K562 (cell line): ENCODE results near the gene SLC2A13. TPM values are rescaled to one million over a fixed set of nuclear protein-coding genes. Genes with fewer than 3 reads are reported as not detected.
"Not testable (repeated sequence)": the region's sequence is repeated elsewhere in the genome, so short reads cannot be mapped to it uniquely, and the experiment has no call there.

ENCODE experiments used
- ATAC-seq: fragments of 200-7000 bp; cut with Tn5 transposase; 3 replicates; pipeline ENCODE4 v1.9.1; 2020; ENCODE audit warnings: moderate library complexity
- BruUV-seq: library from RNA; stranded (reverse); fragments of 400-500 nt; replicated peaks from 2 replicates; lab custom pipeline; 2021; lab: Mats Ljungman, UMichigan
- CTCF ChIA-PET: fragments of 300-600 bp; formaldehyde crosslinking; extraction: SDS; loops from one replicate; lab custom pipeline; 2021; ENCODE audit warnings: low intra/inter-chr PET ratio; lab: Yijun Ruan, JAX
- POLR2A ChIA-PET: fragments of 300-600, 350-650 bp; sonication (Branson Sonifier 250); formaldehyde crosslinking; extraction: SDS; loops from one replicate; lab custom pipeline; 2021; ENCODE audit warnings: antibody characterized with exemption, inconsistent platforms; lab: Yijun Ruan, JAX
- DNase-seq, 4 experiments: peaks; one replicate each; pipeline versions ENCODE4 v3.0.0 to v3.0.0-alpha.2; 2011 to 2018; ENCODE audit warnings: low spot score in 3 of 4, mixed read lengths in 3 of 4; ENCODE audit errors: extremely low read depth in 1 of 4
- FAIRE-seq: peaks from 2 replicates; lab custom pipeline; 2011; peaks lifted over from hg19 to GRCh38; lab: Jason Lieb, UNC
- H2AFZ ChIP-seq: 2 replicates; pipeline ENCODE4 v1.6.0; 2011; ENCODE audit warnings: low read depth, low read length, control low read depth, inconsistent platforms
- H3K27ac ChIP-seq: fragments of 200-600 bp; 3 replicates; pipeline ENCODE4 v1.8.0; 2011; ENCODE audit warnings: low read depth, mild to moderate bottlenecking, control low read depth, inconsistent platforms, low read length, moderate library complexity, mixed read lengths; ENCODE audit errors: extremely low read depth
- H3K27me3 ChIP-seq, 2 experiments: fragments of 300-600 bp in 1 of 2; 2 replicates in 1 of 2; 3 replicates in 1 of 2; pipeline versions ENCODE4 v1.6.0 to v1.8.0; 2011; ENCODE audit warnings: inconsistent platforms in 2 of 2, low read length in 2 of 2, mild to moderate bottlenecking in 1 of 2, mixed read lengths in 1 of 2, moderate library complexity in 1 of 2; ENCODE audit not compliant: control insufficient read depth in 2 of 2, insufficient read depth in 2 of 2
- H3K36me3 ChIP-seq: fragments of 300-600 bp; 3 replicates; pipeline ENCODE4 v1.8.0; 2011; ENCODE audit warnings: mild to moderate bottlenecking, low read length, inconsistent platforms; ENCODE audit not compliant: control insufficient read depth, insufficient read depth
- H3K4me1 ChIP-seq, 2 experiments: fragments of 200-600 bp in 1 of 2; replicated peaks in 1 of 2; 2 replicates in 1 of 2; 3 replicates in 1 of 2; pipeline versions ENCODE4 v1.5.1 to v1.8.0; 2011; ENCODE audit warnings: inconsistent platforms in 2 of 2, low read length in 2 of 2, mild to moderate bottlenecking in 1 of 2, mixed read lengths in 1 of 2, moderate library complexity in 1 of 2; ENCODE audit not compliant: control insufficient read depth in 2 of 2, insufficient read depth in 2 of 2
- H3K4me2 ChIP-seq: 2 replicates; pipeline ENCODE4 v1.6.1; 2011; ENCODE audit warnings: low read length, control low read depth, inconsistent platforms, mixed read lengths; ENCODE audit not compliant: insufficient read depth
- H3K4me3 ChIP-seq: fragments of 200-600 bp; sonication (generic), shearing (Covaris generic); 2 replicates; pipeline ENCODE4 v1.5.1; 2016; ENCODE audit warnings: control low read depth, inconsistent platforms
- H3K79me2 ChIP-seq: fragments of 200-600 bp; 3 replicates; pipeline ENCODE4 v1.8.0; 2011; ENCODE audit warnings: low read length, inconsistent platforms; ENCODE audit not compliant: control insufficient read depth, insufficient read depth
- H3K9ac ChIP-seq, 2 experiments: 2 replicates each; pipeline versions ENCODE4 v1.6.0 to v1.6.1; 2011; ENCODE audit warnings: low read depth in 2 of 2, low read length in 2 of 2, control low read depth in 1 of 2, inconsistent platforms in 1 of 2, mild to moderate bottlenecking in 1 of 2, mixed read lengths in 1 of 2; ENCODE audit not compliant: insufficient read depth in 1 of 2
- H3K9me1 ChIP-seq: one replicate; pipeline ENCODE4 v1.6.0; 2011; ENCODE audit warnings: inconsistent platforms, mild to moderate bottlenecking, low read length, moderate library complexity; ENCODE audit not compliant: control insufficient read depth, insufficient read depth
- H3K9me3 ChIP-seq: replicated peaks from 2 replicates; pipeline ENCODE4 v1.5.1; 2011; ENCODE audit warnings: low read depth, low read length, inconsistent platforms; ENCODE audit not compliant: control insufficient read depth, insufficient read depth
- H4K20me1 ChIP-seq: replicated peaks from 2 replicates; pipeline ENCODE4 v1.6.1; 2011; ENCODE audit warnings: low read length, inconsistent platforms, mixed read lengths; ENCODE audit not compliant: control insufficient read depth, insufficient read depth
- BRD9 ChIP-seq: fragments of 450-650 bp; IDR thresholded peaks from 2 replicates; pipeline ENCODE4 v1.6.1; 2018; ENCODE audit warnings: low read depth; ENCODE audit not compliant: partially characterized antibody
- NCOA6 ChIP-seq: fragments of 450-650 bp; IDR thresholded peaks from 2 replicates; pipeline ENCODE4 v1.6.1; 2017; ENCODE audit warnings: mild to moderate bottlenecking
- NR2C1 ChIP-seq, 2 experiments: fragments of 450-650 bp; IDR thresholded peaks; 2 replicates each; pipeline ENCODE4 v1.6.1; 2017; ENCODE audit warnings: mild to moderate bottlenecking in 2 of 2, antibody characterized with exemption in 1 of 2, inconsistent platforms in 1 of 2, missing compliant biosample characterization in 1 of 2, missing genetic modification characterization in 1 of 2
- PHTF2 ChIP-seq: fragments of 250-450 bp; sonication (Bioruptor Pico); IDR thresholded peaks from 2 replicates; pipeline ENCODE4 v1.5.0; 2021; ENCODE audit warnings: mild to moderate bottlenecking
- RFX1 ChIP-seq: fragments of 450-650 bp; IDR thresholded peaks from 2 replicates; pipeline ENCODE4 v1.6.1; 2016; ENCODE audit warnings: mild to moderate bottlenecking, moderate library complexity
- WGBS: fragments of 100-300 bp; shearing (Covaris generic); methylation state at CpG from one replicate; pipeline ENCODE4 v1.1.6; 2016; ENCODE audit warnings: low coverage, mixed read lengths; ENCODE audit not compliant: insufficient coverage; ENCODE audit errors: missing lambda C conversion rate; 5-methylcytosine and 5-hydroxymethylcytosine counted together
- in situ Hi-C: fragments of 300-500 bp; cut with MboI; formaldehyde crosslinking; loops from 4 replicates; pipeline ENCODE4 v1.15.0; 2018; ENCODE audit warnings: inconsistent platforms, mixed read lengths
- intact Hi-C: fragments of 100-400 bp; cut with micrococcal nuclease; formaldehyde crosslinking; loops from 2 replicates; pipeline ENCODE4 v1.14.2; 2022
- polyA plus RNA-seq, 8 experiments: library from polyadenylated mRNA; depleted of rRNA in 4 of 8; stranded (reverse) in 5 of 8; unstranded in 3 of 8; fragments of >200 nt; fragmentation: Nextera tagmentation in 2 of 8; fragmentation: Illumina TruSeq in 1 of 8; extraction: Ambion mirVana in 2 of 8; extraction: Trizol in 1 of 8; gene quantifications; 2 replicates each; pipeline versions ENCODE4 v1.2.1 to v1.2.3, GENCODE V29; 2011 to 2014; ENCODE audit warnings: inconsistent platforms in 1 of 8, missing spikeins in 1 of 8
- total RNA-seq, 7 experiments: library from RNA; depleted of rRNA in 6 of 7; stranded (reverse); fragments of >200 nt in 6 of 7; fragmentation: Illumina TruSeq in 2 of 7; extraction: Trizol in 2 of 7; gene quantifications; 2 replicates each; pipeline versions ENCODE4 v1.2.1 to v1.2.3, GENCODE V29; 2011 to 2021; ENCODE audit warnings: low replicate concordance in 1 of 7

SLC2A13 gene
- total and polyA plus RNA-seq, 9 of the 15 experiments (the other 6 are each of a cell fraction or from before 2014, with no cell fraction given), result 1.7 to 12.4 (median 9.0) TPM

DNA sequence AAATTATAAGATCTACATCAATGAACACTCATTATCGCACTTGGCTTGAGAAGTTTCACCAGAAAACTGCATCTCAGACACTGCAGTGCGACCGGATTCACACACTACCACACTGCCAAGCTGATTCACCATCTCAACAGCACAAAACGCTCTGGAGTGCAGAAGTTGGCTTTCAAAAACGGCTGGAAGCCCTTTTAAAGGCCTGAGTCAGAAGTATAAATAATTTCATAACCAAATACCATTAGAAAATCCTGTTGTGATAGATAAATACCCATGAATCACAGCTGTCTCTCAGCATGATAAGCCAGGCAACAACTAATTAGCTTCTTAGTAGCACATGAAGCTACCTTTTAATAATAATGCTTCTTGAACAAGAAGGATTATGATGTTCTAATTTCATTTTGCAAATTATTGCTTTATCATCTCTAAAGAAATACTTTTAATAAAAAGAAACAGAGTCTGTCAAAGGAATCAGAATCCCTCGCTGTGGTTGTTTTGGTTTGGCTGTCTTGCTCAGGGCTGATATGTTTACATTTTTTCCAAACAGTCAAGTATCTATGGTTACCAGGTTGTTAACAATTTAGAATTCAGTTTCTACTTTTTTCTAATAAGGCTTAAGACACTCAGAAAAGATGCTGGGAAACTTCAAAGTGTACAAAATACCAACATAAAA is 51.2 kb downstream of the SLC2A13 start:
- BruUV-seq, result no TSS peak

DNA sequence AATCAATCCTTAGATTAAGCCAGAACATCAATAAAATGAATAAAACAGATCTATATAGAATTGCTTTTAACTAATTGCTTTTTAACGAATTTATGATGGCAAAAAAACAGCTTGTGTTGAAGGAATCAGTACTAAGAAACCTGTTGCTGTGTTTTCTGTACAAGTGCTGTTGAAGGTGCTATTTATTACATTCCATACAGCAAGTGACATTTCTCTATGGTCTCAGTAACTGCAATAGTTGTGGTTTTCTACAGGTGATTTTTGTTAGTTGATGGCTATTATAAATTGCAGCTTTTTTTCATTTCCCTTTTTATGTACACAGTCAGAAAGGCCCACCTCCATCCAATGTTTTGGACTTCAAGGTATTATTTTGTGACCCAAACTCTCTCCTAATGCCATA is 56.6 kb downstream of the SLC2A13 start:
- H3K9ac ChIP-seq, result no peak overlapping the region
- no peak overlapping the region for H3K4me3 ChIP-seq
- H3K79me2 ChIP-seq, result no peaks in the 10 kb centered on the region
- ATAC-seq (no peak), DNase-seq (no peak), FAIRE-seq (no peak)
- H4K20me1 ChIP-seq, result no peaks in the 10 kb centered on the region
- CTCF ChIA-PET, result no interaction called here
- H3K9me3 ChIP-seq, result no peaks in the 10 kb centered on the region
- no peaks in the 10 kb centered on the region; a peak in 1 of 5 replicates for H3K4me1 ChIP-seq
- no peaks in the 10 kb centered on the region for H3K27me3 ChIP-seq
- no peak overlapping the region for H3K4me2 ChIP-seq
- H3K27ac ChIP-seq, result no peak overlapping the region
- H2AFZ ChIP-seq, result no peak overlapping the region
- in situ Hi-C loops, result no loop called here
- TF ChIP-seq BRD9 (no peak), NR2C1 (IDR thresholded peaks at IDR 0.05) (no peak), NR2C1 (tag; IDR thresholded peaks at IDR 0.05) (no peak)
- TF ChIP-seq, all 486 proteins: peak for 0
- Histone ChIP-seq H3K36me3 (peaks cover 4% of the 10 kb centered on the region; the same call in 2 of the 3 replicates), H3K9me1 (no peaks in the 10 kb centered on the region)
- 17% methylated on average over 1 of the region's 1 CpG for WGBS
- POLR2A ChIA-PET, result no interaction called here
- intact Hi-C loops, result no loop called here
- no TSS peak for BruUV-seq

More for the DNA sequence above, 51.2 kb downstream of the SLC2A13 start:
- no peak overlapping the region for H3K9ac ChIP-seq
- H2AFZ ChIP-seq, result no peak overlapping the region
- H3K4me3 ChIP-seq, result no peak overlapping the region
- TF ChIP-seq RFX1 (peak; percentile 15; the same call in 1 of the 2 replicates), PHTF2 (CRISPR knock-in tag) (no peak), NCOA6 (no peak)
- H3K27me3 ChIP-seq, result no peaks in the 10 kb centered on the region
- intact Hi-C loops, result no loop called here
- no peak for ATAC-seq
- FAIRE-seq, result no peak
- no peaks in the 10 kb centered on the region for H4K20me1 ChIP-seq
- H3K36me3 ChIP-seq, result no peaks in the 10 kb centered on the region
- ChIA-PET POLR2A (interaction anchor here (2.3 kb wide), 1 partner anchor 11 kb away, joined by 6 read pairs; no protein-coding TSS in a partner anchor), CTCF (no interaction called here)
- in situ Hi-C loops, result no loop called here
- H3K27ac ChIP-seq, result no peak overlapping the region
- 52% methylated on average over 6 of the region's 6 CpGs for WGBS
- no peaks in the 10 kb centered on the region for H3K79me2 ChIP-seq
- no peaks in the 10 kb centered on the region for H3K9me3 ChIP-seq
- H3K4me2 ChIP-seq, result no peak overlapping the region
- no peak for DNase-seq
- H3K9me1 ChIP-seq, result no peaks in the 10 kb centered on the region
- no peaks in the 10 kb centered on the region; a peak in 1 of 5 replicates for H3K4me1 ChIP-seq

DNA sequence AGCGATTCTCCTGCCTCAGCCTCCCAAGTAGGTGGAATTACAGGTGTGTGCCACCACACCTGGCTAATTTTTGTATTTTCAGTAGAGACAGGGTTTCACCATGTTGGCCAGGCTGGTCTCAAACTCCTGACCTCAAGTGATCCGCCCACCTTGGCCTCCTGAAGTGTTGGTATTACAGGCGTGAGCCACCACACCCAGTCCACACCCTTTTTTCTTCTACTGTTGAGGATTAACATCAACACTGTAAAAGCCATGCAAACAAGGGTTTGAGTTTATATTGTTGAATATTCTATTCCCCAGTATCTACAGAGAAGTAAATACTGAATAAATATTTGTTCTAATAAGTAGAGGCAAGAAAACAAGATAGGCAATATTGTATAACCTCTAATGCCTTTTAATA is 58.9 kb downstream of the SLC2A13 start:
- POLR2A ChIA-PET, H3K9me3 ChIP-seq, DNase-seq, ATAC-seq, H3K27me3 ChIP-seq, H3K79me2 ChIP-seq, H4K20me1 ChIP-seq, BruUV-seq, H3K27ac ChIP-seq, CTCF ChIA-PET, FAIRE-seq, H3K9me1 ChIP-seq, H3K4me3 ChIP-seq, H3K36me3 ChIP-seq, H3K4me1 ChIP-seq, H3K9ac ChIP-seq, intact Hi-C loops, H3K4me2 ChIP-seq, H2AFZ ChIP-seq, in situ Hi-C loops: not testable (repeated sequence)
- WGBS, result 53% methylated on average over 2 of the region's 3 CpGs
